NCI-H748 treated with DMSO at 0.1 percent for 48 hours (cell line): ENCODE measurements around the gene ATP5F1C.

Experiments
- DNase-seq: peaks from one replicate; lab custom pipeline; 2025; lab: John Stamatoyannopoulos, UW

Gene ATP5F1C

GRCh38 chr10:7853226-7853842 lies 65.4 kb downstream of the ATP5F1C start:
- DNase-seq, result no peak

GRCh38 chr10:7853890-7854289 lies 65.9 kb downstream of the ATP5F1C start:
- no peak for DNase-seq

- DNase-seq, result no peak
Measured at GRCh38 chr10:7855205-7855604, 67.2 kb downstream of the ATP5F1C start.

GRCh38 chr10:7856678-7857077 lies 68.7 kb downstream of the ATP5F1C start:
- DNase-seq, result no peak

GRCh38 chr10:7857262-7857661 lies 69.3 kb downstream of the ATP5F1C start:
- no peak for DNase-seq
